H1 (cell line): ENCODE data around the gene MGAT4D. TPM values are rescaled to one million over a fixed set of nuclear protein-coding genes. Genes with fewer than 3 reads are reported as not detected.

Experiments
- ATF2 ChIP-seq: IDR thresholded peaks from 2 replicates; pipeline ENCODE4 v1.6.1; 2012; ENCODE audit warnings: low read length, inconsistent platforms
- CTBP2 ChIP-seq: IDR thresholded peaks from 2 replicates; pipeline ENCODE4 v1.7.0; 2011; ENCODE audit warnings: borderline replicate concordance, mild to moderate bottlenecking, moderate library complexity, mixed read lengths, low read length; ENCODE audit not compliant: insufficient read depth, insufficient read length
- HDAC6 ChIP-seq: IDR thresholded peaks from one replicate; pipeline ENCODE4 v1.7.1; 2012; ENCODE audit warnings: low read depth, mild to moderate bottlenecking, inconsistent platforms, low read length, moderate library complexity
- RAD21 ChIP-seq, 2 experiments: IDR thresholded peaks in 1 of 2; conservative IDR thresholded peaks in 1 of 2; 2 replicates each; pipeline ENCODE4 v1.6.1; 2011; ENCODE audit warnings: low read depth in 2 of 2, low read length in 2 of 2, improper control_type of control experiment in 1 of 2, inconsistent platforms in 1 of 2, mild to moderate bottlenecking in 1 of 2, moderate library complexity in 1 of 2
- SRF ChIP-seq: IDR thresholded peaks from 2 replicates; pipeline ENCODE4 v1.6.1; 2011; ENCODE audit warnings: mild to moderate bottlenecking, low read depth, low read length, moderate library complexity
- TAF7 ChIP-seq: optimal IDR thresholded peaks from 2 replicates; pipeline ENCODE3; 2011; ENCODE audit warnings: low read depth, mild to moderate bottlenecking, inconsistent platforms, low read length, moderate library complexity, borderline replicate concordance
- USF2 ChIP-seq: IDR thresholded peaks from 2 replicates; pipeline ENCODE4 v1.6.1; 2011; ENCODE audit warnings: low read length, improper control_type of control experiment
- polyA plus RNA-seq, 7 experiments: library from polyadenylated mRNA; depleted of rRNA in 3 of 7; stranded (reverse) in 5 of 7; unstranded in 2 of 7; fragments of >200 nt in 5 of 7; fragments of 200-250 nt in 2 of 7; gene quantifications; 1 replicate in 5 of 7; 2 replicates in 1 of 7; 4 replicates in 1 of 7; pipeline versions ENCODE4 v1.2.1 to v1.2.3, GENCODE V29; 2011 to 2013; ENCODE audit warnings: missing spikeins in 2 of 7, mixed read lengths in 2 of 7
- total RNA-seq: library from RNA; stranded (reverse); fragmentation: NEBNext Ultra II Directional; extraction: Animal tissue kit (Norgen Biotek cat#: 25700); gene quantifications from 2 replicates; pipeline ENCODE4 v1.2.1, GENCODE V29; 2021

MGAT4D gene
- total and polyA plus RNA-seq, 2 of the 8 experiments (the other 6 are each of a cell fraction or from before 2014, with no cell fraction given), result not detected

- TF ChIP-seq USF2 (no peak), RAD21 (IDR thresholded peaks at IDR 0.05 in 1 of 2, conservative IDR thresholded peaks at IDR 0.05 in 1 of 2; ENCODE audit: low read depth in 2 of 2, low read length in 2 of 2) (no peak), CTBP2 (no peak), HDAC6 (no peak), SRF (no peak), TAF7 (no peak), ATF2 (no peak)
These were observed 75.0 kb downstream of the MGAT4D start (continued) for GRCh38 chr4:140423106-140423505.
